ENCODE data around the gene STAMBPL1.

STAMBPL1 gene

GRCh38 chr10:88893611-88894010 is 13.6 kb downstream of the STAMBPL1 start:
- no peak for DNase-seq (ENCODE audit: low read depth)

DNA sequence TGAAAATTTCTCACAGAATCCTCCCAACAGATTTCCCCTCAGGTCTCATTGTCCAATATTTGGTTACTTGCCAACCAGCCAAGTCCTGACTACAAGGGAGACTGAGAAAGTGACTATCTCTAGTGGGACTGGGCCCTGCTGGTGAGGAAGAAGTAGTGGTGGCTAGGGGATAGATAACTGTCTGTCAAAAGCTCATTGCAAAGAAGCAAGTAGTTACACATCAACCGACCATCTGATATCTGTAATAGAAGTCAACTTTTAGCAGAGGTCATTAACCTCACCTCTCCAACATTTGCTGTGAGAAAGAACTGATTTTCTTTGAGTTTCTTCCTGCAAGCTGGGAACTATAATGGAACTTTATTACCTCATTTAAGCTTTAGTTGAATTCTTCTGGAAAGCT is 15.2 kb downstream of the STAMBPL1 start:
- DNase-seq (ENCODE audit: low read depth) = no peak

GRCh38 chr10:88896372-88896993 is 16.4 kb downstream of the STAMBPL1 start:
- no peak for DNase-seq (ENCODE audit: low read depth)

DNA sequence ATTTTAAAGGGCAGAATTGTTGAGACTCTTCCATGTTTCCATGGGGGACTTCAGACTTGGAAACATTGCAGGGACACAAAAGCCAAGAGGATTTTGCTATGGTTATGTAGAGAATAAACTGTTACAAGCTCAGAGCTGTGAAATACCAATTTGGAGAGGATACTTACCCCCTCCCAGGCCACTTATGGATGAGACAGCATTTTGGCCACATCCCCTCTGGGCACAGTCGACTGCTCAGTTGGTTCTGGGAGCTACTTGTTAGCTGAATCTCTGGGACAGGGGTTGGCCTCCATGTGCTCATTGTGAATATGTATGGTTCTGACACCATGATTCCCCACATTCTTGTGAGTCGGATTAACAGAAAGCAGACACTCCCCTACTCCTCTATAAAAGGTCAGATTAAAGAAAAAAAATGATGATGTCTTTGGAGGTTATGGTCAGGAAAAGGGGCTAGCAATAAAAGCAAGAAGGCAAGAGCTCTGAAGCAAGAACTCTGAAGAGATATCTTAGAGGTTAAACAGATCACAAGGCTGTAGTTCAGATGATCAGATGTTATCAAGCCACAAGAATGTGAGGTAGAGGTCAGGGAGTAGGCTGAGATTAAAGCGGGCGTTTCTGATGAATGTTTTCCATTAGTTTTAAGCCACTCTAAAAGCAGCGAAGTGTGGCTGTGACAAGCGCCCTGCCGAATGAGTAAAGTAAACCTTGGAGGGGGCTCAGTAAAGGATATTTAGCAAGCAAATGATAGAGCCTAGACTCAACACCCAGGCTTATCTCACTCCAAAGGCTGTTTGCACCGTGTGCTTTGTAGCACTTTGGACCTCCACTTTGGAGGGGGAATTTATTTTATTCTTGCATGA is 17.2 kb downstream of the STAMBPL1 start:
- DNase-seq (ENCODE audit: low read depth) = no peak

- DNase-seq (ENCODE audit: low read depth) = no peak
Observed at GRCh38 chr10:88898727-88899126, 18.7 kb downstream of the STAMBPL1 start.

- DNase-seq (ENCODE audit: low read depth) = no peak
Observed at GRCh38 chr10:88899886-88900285, 19.8 kb downstream of the STAMBPL1 start.

- no peak for DNase-seq (ENCODE audit: low read depth)
Observed at GRCh38 chr10:88901206-88901983, 21.4 kb downstream of the STAMBPL1 start.

GRCh38 chr10:88901984-88902789 is 22.1 kb downstream of the STAMBPL1 start:
- DNase-seq (ENCODE audit: low read depth) = no peak

- no peak for DNase-seq (ENCODE audit: low read depth)
Observed at GRCh38 chr10:88903715-88904114, 23.7 kb downstream of the STAMBPL1 start.

GRCh38 chr10:88906921-88907320 is 26.9 kb downstream of the STAMBPL1 start:
- no peak for DNase-seq (ENCODE audit: low read depth)

GRCh38 chr10:88908194-88908593 is 28.1 kb downstream of the STAMBPL1 start:
- DNase-seq (ENCODE audit: low read depth) = no peak

DNA sequence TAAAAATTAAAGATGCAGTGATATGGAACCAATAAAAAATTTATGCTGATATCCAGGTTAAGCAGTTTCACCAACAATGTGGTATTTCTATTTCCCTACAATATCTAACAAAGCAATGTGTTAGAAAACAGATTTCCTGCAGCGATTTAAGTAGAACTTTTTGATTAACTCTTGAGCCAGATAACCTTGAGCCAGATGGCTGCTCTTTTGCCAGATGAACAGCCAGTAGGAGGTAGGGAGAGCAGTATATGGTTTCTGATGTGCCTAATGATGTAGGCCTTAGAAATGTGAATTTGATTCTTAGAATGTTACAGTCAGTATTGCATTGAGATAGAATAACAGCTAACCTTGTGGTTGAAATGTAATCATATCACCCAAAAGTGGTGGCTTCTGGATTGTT is 31.1 kb downstream of the STAMBPL1 start:
- DNase-seq (ENCODE audit: low read depth) = no peak

DNA sequence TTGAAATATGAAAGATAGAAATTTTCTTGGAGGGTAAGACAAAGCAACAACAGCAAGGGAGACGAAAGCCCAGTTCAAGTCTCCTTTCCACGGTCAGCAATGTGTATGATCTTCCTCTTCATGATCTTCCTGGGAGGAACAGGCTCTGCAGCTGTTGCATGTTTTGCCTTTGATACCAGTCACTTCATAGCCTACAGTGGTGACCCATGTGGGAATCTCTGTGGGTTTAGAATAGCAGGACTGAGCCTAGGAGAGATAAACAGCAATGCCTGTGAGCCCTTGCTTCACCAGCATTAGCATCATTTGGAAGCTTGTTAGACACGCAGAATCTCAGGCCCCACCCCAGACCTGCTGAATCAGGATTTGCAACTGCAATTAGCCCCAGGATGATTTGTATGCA is 31.8 kb downstream of the STAMBPL1 start:
- DNase-seq (ENCODE audit: low read depth) = no peak

DNA sequence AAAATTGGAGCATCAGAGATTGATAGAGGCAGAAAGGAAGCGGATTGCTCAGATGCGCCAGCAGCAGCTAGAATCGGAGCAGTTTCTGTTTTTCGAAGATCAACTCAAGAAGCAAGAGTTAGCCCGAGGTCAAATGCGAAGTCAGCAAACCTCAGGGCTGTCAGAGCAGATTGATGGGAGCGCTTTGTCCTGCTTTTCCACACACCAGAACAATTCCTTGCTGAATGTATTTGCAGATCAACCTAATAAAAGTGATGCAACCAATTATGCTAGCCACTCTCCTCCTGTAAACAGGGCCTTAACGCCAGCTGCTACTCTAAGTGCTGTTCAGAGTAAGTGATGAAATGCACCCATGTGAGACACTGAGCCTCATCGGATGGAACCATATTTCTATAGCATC is 33.1 kb downstream of the STAMBPL1 start:
- no peak for DNase-seq (ENCODE audit: low read depth)

DNA sequence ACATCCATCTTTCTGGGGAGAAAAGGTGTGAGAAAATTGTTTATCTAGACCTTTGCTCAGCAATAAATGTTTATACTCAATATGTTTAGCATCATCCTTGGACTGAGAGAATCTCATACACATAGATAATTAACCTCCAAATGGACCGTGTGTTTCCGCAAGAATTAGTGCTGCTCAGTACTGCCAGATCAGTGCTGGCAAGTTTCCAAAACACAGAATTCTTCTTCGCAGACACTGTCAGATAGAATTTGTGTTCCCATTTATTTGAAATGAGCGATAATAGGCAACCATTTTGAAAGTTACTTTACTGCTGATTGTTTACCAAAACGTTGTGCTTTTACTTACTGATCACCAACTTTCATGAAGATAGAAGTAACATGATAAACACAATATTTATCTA is 33.7 kb downstream of the STAMBPL1 start:
- DNase-seq (ENCODE audit: low read depth) = no peak

DNA sequence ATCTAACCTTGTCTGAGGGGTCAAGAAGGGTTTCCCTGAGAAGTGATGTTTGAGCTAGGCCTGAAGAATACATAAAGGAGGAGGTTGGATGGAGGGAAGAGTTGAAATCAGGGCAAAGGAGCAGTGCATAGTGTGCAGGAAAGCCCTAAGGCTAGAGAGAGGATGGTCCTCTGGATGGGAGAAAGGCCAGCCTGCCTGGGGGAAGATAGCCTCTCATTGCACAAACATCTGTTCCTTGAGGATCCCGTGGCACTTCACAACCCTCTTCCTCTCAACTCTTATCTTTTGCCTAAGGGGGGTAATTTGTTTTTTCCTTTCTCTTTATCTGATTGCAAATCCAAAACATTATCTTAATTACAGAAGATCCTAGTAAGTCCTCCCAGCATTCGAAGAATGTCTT is 35.7 kb downstream of the STAMBPL1 start:
- no peak for DNase-seq (ENCODE audit: low read depth)

- DNase-seq (ENCODE audit: low read depth) = no peak
Observed at GRCh38 chr10:88916231-88916630, 36.2 kb downstream of the STAMBPL1 start.

- DNase-seq (ENCODE audit: low read depth) = no peak
Observed at GRCh38 chr10:88916986-88917385, 36.9 kb downstream of the STAMBPL1 start.

GRCh38 chr10:88918191-88918905 is 38.3 kb downstream of the STAMBPL1 start:
- no peak for DNase-seq (ENCODE audit: low read depth)

DNA sequence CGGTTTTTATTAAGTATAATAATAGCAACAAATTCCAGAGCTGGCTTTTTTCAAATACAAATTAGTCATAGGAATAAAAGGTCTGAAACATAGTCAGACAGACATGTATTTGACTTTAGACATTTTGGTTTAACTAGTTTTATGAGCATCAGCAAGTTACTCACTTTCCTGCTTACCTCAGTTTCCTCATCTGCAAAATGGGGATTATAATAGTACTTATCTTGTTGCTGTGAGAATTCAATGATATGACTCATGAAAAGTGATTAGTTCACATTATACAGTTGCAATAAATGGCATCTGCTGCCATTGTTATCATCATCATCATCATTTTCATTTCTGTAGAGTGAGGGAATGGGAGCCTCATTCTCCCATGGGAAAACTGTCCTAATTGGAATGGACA is 39.0 kb downstream of the STAMBPL1 start:
- no peak for DNase-seq (ENCODE audit: low read depth)

DNA sequence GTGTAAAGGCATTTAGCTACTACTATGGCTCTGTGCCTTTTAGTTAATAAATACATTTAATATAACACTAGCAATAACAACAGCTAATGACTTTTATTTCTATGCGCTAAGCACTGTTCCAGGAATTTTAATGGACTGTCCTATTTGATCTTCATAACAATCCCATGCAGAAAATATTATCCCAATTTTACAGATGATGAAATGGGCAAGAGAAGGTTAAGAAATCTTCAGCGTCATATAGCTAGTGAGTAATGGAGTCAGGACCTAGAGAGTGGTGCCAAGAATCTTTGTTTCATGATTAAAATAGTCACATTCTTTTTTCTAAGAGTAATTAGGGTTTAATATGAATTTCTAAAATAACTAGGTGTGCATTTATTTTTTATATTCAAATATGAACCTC is 40.2 kb downstream of the STAMBPL1 start:
- no peak for DNase-seq (ENCODE audit: low read depth)

All from non-pigmented ciliary epithelial cell (primary cell).